D721Med (cell line): Measurements from ENCODE around the gene DNAAF5.
"Not testable (repeated sequence)": the region's sequence is repeated elsewhere in the genome, so short reads cannot be mapped to it uniquely, and the experiment has no call there.

Experiments used
- DNase-seq: peaks from one replicate; pipeline ENCODE4 v3.0.0; 2011; ENCODE audit warnings: low spot score; ENCODE audit not compliant: insufficient read length
- FAIRE-seq: peaks from 2 replicates; lab custom pipeline; 2011; peaks lifted over from hg19 to GRCh38; lab: Jason Lieb, UNC
- CTCF ChIP-seq: IDR thresholded peaks from 2 replicates; pipeline ENCODE4 v1.5.1; 2012; ENCODE audit warnings: mild to moderate bottlenecking, control low read depth; ENCODE audit not compliant: insufficient read depth; ENCODE audit errors: missing control alignments

DNAAF5 gene

DNA sequence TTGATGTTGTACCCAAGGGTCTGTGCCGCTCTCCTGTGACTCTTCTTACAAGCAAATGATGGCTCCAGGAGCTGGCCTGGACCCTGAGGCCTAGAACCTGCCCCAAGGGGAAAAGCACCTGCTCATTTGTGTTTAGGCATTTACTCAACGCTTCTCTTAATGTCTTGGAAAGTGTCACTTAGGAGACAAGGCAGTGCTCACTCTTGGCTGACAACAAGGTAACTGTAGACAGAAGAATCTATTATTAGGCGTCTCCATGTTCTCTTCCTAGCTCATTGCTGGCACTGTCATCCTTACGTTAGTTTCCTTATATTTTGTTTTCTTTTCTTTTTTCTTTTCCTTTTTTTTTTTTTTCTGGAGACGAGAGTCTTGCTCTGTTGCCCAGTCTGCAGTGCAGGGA is 67.7 kb downstream of the DNAAF5 start:
- no peak for TF ChIP-seq CTCF
- no peak for FAIRE-seq
- no peak for DNase-seq

DNA sequence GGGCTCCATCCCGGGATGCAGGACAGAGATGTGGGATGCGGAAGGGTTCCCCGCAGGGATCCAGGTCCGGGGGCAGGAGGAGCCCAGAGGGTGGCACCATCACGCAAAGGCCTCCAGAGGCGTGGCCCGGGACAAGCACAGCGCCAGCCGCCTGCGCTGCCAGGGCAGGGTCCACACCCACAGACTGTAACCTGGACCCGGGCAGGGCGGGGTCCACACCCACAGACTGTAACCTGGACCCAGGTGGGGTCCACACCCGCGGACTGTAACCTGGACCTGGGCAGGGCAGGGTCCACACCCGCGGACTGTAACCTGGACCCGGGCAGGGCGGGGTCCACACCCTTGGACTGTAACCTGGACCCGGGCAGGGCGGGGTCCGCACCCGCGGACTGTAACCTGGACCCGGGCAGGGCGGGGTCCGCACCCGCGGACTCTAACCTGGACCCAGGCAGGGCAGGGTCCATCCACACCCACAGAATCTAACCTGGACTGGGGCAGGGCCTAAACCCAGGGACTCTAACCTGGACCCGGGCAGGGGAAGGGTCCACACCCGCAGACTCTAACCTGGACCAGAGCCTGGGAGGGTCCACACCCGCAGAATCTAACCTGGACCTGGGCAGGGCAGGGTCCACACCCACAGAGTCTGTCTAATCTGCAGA is 68.3 kb downstream of the DNAAF5 start:
- no peak for DNase-seq
- FAIRE-seq: no peak
- no peak for TF ChIP-seq CTCF

DNA sequence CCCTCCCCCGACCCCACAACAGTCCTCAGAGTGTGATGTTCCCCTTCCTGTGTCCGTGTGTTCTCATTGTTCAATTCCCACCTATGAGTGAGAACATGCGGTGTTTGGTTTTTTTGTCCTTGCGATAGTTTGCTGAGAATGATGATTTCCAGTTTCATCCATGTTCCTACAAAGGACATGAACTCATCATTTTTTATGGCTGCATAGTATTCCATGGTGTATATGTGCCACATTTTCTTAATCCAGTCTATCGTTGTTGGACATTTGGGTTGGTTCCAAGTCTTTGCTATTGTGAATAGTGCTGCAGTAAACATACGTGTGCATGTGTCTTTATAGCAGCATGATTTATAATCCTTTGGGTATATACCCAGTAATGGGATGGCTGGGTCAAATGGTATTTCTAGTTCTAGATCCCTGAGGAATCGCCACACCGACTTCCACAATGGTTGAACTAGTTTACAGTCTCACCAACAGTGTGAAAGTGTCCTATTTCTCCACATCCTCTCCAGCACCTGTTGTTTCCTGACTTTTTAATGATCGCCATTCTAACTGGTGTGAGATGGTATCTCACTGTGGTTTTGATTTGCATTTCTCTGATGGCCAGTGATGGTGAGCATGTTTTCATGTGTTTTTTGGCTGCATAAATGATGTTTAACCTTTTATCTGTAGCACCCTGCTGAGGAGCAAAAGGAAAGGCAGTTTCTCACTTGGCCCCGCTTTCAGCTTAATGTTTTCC is 70.1 kb downstream of the DNAAF5 start:
- not testable (repeated sequence) for FAIRE-seq, DNase-seq

- no peak for DNase-seq
- TF ChIP-seq CTCF: no peak
- no peak for FAIRE-seq
Measured at GRCh38 chr7:798921-799470, 72.5 kb downstream of the DNAAF5 start.

GRCh38 chr7:800692-801091 is 74.2 kb downstream of the DNAAF5 start:
- DNase-seq (no peak), FAIRE-seq (no peak)
- no peak for TF ChIP-seq CTCF

- FAIRE-seq, DNase-seq: not testable (repeated sequence)
Measured at GRCh38 chr7:801351-801750, 74.9 kb downstream of the DNAAF5 start.

DNA sequence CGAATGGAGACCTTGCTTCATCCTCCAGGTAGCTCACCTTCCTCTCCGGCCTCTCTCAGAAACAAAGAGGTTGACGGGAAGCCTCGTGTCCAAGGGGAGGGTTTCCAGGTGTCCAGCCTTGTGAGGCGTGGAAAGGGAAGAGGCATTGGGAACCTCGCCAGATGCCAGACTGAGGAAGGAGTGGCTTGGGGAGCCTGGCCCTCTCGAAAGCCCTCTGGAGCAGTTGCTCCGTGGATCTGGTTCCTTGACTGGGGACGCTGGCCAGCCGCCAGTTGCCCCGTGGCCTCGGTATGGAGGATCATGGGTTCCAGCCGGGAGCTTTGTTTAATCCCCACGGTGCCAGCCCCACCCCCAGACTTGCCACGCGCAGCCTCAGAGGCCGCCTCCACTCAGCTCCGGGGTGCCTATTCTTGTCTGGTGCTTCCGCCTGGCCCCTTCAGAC is 75.5 kb downstream of the DNAAF5 start:
- no peak for TF ChIP-seq CTCF
- DNase-seq (peak; percentile 57), FAIRE-seq (no peak)
